HG03103 (cell line): Measurements from ENCODE around the gene ARMC8.

Source experiments
- ATAC-seq: cut with Tn5 transposase; IDR thresholded peaks from one replicate; pipeline ENCODE4 v1.9.1; 2021; ENCODE audit warnings: low read depth; ENCODE audit not compliant: unreplicated experiment

Gene ARMC8

DNA sequence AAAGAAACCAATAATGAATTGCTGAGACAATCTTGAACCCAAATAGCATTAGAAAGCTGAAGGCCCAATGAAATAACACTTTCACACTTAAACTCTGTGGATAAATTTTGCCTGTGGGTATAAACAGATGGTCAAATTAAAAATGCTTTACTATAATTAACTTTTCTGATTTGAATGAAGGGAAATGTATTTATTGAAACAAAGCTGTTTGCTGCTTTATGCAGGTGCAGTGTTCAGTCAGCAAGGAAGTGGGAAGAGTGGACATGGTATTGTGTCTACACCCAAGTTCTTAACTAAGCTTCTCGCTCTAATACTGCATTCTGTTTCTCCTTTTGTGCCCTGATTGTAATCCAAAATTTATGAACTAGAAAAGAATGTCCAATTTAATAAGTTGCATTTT is 110.8 kb downstream of the ARMC8 start:
- no peak for ATAC-seq

DNA sequence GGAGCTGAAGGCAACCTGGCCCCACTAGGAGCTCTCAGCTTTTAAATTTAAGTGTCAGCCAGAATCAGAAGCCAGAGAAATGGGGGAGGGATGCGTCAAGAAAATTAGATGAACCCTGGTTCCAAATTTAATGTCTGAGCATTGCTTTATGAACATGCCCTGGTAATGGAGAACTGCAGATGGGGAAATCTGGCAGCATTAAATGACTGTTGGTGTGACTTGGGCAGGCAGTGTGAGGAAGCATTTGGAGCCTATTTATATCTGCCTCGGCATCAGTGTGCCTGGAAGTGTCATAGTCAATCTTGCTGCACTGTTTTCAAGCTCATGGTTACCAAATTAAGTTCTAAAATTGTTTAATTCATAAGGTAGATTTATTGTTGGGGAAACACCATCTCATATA is 113.5 kb downstream of the ARMC8 start:
- ATAC-seq = no peak

DNA sequence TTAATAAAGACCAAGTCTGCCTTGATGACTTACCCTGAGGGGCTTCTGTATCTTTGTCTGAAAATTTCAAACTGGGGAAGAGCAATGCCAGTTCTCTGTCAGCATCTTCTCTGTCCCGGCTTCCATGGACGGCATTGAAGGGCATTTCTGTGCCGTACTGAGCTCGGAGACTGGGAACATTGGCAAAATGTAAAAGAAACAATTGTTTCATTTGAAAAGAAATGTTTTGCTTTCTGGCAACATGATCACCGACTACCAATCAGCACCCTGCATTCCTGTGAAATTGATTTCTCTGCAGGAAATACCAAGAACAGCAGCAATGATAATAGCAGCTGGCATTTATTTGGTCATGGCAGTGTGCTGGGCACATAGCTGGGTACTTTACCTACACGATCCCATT is 116.4 kb downstream of the ARMC8 start:
- ATAC-seq = no peak

DNA sequence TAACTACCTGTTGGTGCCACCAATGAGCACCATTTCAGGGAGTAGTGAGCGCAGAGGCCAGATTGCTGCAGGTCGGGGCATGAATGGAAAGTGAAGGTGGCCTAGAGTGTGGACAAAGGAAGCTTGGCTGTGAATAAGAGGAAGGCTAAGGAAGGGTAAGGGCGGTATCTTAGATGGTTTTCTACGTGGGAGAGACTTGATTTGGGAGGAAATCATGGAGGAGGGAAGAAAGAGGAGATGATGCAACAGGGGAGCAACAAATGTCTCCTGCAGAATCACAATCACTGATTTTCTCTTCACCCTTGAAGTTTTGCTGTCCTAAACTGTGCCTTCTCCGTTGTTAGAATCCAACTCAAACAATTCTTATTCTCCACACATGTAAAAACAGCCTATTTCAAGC is 120.8 kb downstream of the ARMC8 start:
- no peak for ATAC-seq

DNA sequence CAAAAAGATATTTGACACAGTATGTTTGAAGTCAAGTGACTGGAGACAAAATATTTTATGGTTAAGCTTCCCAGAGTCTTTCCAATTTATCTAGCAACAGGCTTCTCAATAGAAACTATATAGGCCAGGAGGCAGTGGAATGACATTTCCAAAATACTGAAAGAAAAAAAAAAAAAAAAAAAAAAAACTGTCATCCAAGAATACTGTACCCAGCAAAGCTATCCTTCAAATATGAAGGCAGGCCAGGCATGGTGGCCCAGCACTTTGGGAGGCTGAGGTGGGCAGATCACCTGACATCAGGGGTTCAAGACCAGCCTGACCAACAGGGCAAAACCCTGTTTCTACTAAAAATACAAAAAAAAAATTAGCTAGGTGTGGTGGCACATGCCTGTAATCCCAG is 121.7 kb downstream of the ARMC8 start:
- ATAC-seq = no peak

DNA sequence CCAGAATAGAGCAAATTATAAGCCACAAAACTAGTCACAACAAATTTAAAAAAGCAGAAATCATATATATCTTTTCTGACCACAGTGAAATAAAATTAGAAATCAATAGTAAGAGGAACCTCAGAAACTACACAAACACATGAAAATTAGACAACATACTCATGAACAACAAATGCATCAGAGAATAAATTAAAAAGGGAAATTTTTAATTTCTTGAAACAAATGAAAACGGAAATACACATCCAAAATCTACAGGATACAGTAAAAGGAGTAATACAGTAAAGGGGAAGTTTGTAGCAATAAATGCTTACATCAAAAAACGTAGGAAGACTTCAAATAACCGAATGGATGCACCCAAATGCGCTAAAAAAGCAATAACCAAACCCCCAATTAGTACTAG is 123.4 kb downstream of the ARMC8 start:
- ATAC-seq = no peak

DNA sequence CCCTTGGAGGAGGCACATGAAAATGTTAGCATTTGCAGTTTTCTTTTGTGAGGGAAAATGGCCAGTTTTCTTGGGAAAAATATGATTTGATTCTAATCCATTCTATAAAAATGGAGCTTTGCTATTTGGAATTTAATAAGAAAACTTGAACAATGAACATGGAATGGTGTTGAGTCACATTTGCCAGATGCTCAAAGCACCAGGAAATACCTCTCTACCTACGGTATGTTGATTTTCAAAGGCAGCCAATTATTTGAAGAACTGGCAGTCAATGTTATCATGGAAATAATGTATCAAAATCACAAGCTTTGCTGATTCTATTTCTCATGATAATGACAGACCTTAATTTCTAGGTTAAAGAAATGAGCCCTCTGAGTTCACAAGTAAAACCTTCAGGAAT is 127.7 kb downstream of the ARMC8 start:
- ATAC-seq = no peak

DNA sequence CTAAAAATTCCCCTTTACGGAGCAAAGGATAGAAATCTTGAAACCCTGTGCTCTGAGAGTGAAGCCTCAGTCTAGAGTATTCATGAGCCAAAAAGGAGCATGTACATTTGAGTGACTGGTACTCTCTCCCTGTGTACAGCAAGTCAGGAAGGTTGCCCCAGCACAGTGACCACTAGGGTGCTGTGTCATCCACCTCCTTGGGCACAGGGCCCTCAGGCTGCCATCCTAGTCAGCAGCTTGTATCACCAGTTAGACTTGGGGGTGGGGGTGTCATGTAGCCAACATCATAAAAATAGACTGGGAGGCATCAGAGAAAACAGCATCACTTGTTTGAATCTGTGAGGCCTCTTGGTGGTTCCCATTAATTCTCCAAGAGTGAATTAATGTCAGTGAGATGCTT is 130.6 kb downstream of the ARMC8 start:
- no peak for ATAC-seq

DNA sequence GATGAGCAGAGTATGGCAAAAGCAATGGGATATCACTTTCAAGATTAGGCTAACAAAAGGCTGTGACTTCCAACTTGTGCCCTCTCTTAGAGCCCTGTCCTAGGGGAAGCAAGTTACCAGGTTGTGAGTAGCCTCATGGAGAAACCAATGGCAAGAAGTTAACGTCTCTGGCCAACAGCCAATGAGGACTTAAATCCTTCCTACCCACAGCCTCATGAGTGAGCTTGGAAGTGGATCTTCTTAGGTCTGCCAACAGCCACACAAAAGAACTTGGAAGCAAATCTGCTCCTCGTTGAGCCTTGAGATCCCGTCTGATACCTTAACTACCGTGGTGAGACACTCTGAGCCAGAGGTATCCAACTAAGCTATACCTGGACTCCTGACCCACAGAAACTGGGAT is 136.9 kb downstream of the ARMC8 start:
- ATAC-seq = no peak

DNA sequence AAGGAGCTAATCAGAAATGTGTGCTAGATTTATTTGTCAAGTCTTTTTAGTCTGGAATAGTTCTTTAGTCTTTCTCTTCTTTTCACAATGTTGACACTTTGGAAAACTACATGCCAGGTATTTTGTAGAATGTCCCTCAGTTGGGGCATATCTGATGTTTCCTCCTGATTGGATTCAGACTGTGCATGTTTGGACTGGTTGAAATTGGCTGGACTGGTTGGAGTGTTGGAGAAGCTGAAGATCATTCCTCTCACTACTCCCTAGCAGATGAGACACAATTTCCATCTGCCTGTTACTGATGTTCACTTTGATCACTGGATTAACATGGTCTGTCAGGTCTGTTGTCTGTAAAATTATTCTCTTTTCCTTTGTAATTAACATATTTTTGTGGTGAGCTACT is 138.9 kb downstream of the ARMC8 start:
- ATAC-seq = no peak

DNA sequence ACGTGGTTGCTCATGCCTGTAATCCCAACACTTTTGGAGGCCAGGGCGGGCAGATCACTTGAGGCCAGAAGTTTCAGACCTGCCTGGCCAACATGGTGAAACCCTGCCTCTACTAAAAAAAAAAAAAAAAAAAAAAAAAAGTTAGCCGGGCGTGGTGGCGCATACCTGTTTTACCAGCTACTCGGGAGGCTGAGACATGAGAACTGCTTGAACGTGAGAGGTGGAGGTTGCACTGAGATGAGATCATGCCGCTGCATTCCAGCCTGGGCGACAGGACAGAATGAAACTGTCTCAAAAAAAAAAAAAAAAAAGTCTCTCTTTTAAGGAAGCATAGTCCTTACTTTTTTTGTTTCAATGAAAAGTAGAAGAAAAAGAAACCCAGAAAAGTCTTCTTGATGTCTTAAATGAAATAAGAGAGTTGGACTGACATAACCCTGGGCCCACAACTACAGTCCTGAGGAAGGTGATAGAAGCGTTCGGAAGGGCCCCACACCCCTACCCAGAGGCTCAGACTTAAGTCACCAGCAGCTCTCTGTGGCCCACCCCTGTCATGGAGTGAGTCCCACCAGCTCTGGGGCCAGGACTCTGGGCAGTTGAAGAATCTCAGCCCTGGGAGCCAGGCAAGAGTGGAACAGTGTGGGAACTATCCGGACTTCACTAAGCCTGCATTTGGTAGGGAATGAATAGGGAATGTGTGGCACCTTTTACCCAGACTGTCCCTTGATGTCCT is 139.9 kb downstream of the ARMC8 start:
- ATAC-seq = no peak

DNA sequence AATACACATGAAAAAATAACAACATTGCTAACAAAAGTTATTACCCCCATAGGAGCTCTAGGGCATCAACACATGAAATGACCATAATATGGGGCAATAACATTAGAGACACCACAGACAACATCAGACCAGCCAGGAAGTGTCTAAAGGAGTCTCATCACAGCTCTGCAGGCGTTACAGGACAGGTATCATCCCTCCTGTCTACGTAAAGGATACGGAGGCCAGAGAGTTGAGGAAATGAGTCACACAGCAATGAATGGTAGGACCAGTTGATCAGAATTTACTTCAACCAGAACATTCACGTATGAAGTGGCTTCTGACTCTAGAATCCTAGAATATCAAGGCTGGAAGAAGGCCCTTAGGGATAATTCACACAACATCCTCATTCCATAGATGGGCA is 140.7 kb downstream of the ARMC8 start:
- no peak for ATAC-seq

DNA sequence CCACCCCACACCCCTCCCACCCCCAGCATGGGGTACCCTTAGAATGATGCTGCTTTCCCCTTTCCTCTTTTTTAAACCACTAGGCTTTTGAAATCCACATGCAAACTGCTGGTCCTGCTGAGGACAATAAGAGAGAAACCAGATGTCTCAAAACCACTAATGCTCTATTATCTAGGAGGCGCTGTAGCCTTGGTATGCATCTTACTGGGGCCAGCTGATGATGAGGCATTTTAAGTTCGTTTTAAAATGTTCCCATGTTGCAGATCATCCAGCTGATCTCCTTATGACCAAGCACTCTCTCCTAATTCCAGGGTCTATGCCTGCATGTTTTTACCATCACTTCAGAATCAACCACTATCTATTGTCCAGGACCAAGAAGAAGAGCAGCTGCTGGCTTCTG is 141.2 kb downstream of the ARMC8 start:
- ATAC-seq = no peak

DNA sequence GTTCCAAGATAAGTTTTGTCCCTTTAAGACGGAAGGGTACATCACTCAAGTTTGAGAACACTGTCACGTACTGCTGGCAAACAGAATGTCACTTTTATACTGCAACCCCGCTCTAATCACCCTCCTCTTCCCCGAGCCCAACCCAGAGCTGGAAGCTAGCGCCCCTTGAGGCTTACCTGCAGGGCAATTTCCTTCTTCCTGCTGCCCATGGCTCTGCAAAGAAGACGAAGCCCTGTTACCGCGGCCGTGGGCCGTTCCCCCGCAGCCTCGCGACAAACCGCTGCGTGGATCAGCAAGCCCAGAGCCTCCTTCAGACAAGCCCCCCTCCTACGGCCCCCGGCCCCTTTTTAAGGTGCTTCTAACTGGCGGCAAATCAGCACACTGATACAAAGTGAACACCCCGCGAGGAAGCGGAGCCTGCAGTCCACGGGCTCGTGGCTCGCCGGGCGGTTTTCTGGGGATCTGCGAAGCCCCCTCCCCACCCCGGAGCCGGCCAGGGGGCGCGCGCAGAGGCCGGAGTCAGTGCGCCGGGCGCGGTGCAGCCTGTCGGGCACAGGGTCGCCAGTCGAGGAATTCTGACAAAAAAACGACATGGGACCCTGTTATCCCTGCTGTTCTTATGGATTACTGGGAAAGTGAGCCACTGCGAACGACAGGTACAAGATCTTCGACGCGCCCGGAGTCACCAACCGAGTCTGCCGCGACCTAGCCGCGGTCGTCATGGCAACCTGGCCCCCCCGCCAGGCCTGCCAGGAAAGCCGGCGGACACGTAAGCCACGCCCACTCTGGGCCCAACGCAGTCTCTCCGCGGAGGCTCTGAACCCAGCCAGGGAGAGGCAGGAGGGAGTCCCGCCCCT is 142.3 kb downstream of the ARMC8 start, which contains the start of gene NME9:
NME9 (minus strand) TSS at position 725 of the 857 bp plus-strand sequence; CDS start at position 209, 516 bp downstream.
- peak; percentile 71 for ATAC-seq

DNA sequence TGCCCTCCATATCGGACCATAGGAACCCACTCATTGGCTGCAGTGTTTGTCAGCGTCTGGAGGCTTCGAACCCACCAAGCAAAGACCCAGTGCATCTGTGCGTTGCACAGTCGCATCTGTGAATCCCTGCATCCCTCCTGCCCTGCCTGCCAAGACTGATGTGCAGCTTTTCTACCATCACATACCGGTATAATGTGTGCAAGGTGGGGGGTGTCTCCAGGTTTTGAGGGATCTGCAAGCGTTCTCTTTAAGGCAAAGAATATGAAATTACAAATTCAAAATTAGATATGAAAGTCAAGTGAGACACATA is 142.8 kb downstream of the ARMC8 start:
- no peak for ATAC-seq

DNA sequence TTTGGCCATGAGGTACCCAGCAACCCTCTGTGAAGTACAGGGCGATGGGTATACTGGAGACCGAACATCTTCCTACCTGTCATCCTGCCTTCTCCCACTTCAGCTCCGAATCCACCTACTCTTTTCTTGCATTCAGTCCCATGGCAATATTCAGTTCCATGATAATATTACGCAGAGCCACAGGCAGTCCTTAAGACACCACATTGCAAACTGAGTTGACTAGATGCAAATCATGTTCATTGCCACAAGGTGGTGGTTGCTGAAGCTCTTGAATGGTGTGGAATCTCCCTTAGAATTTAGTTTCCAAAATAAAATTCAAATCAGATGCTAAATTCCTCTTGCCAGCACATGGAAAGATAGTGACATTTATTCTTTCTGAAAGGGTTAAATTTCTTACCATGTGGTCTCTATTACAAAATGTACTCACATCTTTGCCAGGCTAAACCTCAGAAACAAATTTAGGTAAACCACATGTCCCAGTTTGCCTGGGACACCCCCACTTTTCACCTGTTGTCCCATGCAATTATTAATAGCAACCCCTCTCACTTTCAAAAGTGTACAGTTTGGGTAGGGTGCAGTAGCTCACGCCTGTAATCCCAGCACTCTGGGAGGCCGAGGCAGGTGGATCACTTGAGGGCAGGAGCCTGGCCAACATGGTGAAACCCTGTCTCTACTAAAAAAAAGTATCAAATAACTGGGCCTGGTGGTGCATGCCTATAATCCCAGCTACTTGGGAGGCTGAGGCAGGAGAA is 144.2 kb downstream of the ARMC8 start:
- no peak for ATAC-seq

DNA sequence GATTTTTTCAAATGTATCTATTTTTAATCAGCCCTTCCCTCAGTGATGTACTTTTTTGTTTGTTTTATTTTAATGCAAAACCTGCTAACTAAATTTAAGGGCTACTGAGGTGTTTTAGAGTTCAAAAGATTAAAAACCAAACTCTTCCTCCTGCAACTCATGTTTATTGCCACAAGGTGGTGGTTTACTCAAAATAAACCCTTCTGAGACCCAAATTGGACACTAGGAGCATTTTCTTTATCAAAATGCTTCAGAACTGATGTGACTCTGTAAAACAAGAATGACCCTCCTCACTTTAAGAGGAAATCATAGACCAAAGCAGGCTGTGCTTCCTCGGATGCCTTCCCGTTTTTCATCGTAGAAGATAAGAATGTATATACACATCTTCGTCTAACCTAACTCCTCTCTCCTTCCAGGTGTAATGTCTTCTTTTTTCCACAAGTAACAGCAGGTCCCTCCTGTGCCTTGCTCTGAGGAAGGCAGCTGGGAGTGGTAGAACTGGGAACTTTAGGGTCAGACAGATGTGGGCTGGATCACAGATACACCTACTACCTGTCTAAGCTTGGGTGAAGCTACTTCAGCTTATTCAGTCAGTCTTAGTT is 145.5 kb downstream of the ARMC8 start:
- no peak for ATAC-seq

DNA sequence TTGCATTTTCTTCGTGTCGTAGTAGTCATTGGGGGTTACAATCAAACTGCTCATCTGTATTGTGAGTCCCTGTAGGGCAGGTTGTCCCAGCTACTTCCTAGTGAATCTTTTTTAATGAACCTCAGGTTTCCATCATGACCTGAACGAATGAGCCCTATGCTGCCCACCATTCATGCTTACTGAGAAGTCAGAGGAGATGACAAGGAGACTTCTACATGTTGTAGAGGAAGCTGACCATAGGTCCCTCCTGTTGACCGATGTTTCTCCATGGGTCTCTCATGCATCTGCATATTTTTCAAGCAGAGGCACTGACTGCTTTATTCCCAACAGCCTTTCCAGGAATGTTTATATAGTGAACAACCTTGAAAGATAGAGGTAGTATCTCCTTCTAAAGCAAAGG is 147.5 kb downstream of the ARMC8 start:
- ATAC-seq = no peak

DNA sequence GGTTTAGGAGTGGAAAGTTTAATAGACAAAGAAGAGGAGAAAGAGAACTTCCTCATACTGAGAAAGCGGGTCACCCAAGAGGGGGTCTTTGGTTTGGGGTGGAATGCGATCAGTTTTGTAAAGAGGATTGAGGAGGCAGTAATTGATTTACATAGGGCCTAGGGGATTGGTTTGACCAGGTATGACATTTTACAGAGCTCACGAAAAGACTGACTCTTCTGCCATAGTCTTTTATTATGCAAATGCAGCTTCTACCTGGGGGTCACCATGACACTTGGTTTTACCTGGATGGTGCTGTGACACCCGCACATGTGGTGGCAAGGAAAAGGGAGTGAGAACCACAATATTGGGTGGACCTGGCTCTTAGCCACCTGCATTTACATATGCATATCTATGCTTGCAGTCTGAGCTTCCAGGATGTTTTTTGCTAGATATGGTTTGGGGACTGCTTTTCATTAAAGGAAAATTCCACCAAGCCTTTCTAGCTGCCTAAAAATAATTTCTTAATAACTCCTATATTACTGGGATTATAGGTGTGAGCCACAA is 149.4 kb downstream of the ARMC8 start:
- ATAC-seq = no peak

DNA sequence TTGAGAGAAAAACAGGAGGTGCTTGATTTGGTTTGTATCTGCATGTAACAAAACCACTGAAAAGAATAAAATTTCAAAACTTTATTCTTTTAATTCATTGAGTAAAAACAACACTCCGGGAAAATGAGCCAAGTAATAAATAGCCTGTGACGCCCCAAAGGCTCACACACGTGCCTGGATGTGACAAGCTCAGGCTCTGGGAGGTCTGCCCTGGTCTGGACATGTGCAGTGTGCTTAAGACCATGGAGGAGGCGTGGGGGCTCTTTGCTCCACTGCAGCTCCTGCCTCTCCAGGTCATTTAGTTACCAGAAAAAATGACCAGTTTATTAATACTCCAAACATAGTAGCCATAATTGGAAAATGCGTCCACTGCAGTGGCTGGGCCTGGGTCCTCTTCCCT is 151.1 kb downstream of the ARMC8 start:
- ATAC-seq = no peak

DNA sequence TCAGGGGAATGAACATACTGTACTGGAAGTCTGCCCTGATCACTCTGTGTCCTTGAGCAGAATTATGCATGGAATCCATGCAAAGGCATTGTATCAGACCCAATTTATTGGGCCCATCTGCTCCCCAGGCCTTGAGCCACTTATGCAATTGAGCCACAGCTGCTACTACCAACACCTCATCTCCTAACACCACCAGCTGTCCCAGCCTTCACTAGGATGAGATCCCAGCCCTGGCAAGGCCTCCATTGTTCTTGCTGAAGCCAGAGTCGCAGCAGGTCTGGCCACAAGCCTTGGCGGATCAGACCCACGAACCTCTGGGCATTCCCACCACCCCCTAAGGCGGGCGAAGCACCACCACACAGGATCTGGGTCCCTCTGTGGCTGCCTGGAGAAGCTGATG is 151.7 kb downstream of the ARMC8 start:
- no peak for ATAC-seq
